ENCODE data around the gene CIPC.

DNA sequence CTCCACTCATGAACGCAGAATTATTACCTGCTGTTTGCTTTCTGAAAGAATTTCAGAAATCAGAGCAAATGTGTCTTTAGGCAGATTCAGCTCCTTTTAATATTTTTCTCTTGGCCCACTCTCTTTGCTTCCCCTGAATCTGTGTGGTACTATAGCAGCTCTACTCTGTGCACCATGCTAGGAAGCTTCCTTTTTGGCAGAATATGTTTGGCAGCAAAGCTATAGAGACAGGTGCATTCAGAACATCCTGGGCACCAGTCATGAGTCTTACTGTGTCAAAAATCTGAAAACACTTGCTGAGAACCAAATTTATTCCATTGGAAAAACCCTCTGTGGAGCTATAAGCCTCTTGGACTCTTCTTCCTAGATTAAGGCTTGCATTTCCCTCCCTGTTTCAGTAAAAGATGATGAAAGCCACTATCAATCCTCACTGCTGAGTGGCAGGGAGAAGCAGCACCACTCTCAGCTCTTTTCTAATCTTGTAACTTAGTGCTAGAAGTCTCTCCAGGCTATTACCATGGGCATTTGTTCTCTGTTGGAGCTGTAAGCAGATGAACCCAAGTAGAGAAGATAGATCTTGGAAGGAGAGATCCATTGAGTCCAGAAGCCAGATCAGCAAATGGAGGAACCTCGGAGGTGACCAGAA lies 18.2 kb downstream of the CIPC start:
- no peak for TF ChIP-seq POLR2A (IDR thresholded peaks at IDR 0.05; ENCODE audit: borderline replicate concordance, extremely low read depth, insufficient read depth, insufficient read length)
- TF ChIP-seq POLR2AphosphoS5 (IDR thresholded peaks at IDR 0.05; ENCODE audit: low read depth, low read length) = no peak
- TF ChIP-seq, protein P1, sequence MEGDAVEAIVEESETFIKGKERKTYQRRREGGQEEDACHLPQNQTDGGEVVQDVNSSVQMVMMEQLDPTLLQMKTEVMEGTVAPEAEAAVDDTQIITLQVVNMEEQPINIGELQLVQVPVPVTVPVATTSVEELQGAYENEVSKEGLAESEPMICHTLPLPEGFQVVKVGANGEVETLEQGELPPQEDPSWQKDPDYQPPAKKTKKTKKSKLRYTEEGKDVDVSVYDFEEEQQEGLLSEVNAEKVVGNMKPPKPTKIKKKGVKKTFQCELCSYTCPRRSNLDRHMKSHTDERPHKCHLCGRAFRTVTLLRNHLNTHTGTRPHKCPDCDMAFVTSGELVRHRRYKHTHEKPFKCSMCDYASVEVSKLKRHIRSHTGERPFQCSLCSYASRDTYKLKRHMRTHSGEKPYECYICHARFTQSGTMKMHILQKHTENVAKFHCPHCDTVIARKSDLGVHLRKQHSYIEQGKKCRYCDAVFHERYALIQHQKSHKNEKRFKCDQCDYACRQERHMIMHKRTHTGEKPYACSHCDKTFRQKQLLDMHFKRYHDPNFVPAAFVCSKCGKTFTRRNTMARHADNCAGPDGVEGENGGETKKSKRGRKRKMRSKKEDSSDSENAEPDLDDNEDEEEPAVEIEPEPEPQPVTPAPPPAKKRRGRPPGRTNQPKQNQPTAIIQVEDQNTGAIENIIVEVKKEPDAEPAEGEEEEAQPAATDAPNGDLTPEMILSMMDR (IDR thresholded peaks at IDR 0.05 in 2 of 3, conservative IDR thresholded peaks at IDR 0.05 in 1 of 3; ENCODE audit: borderline replicate concordance in 1 of 3, insufficient read depth in 1 of 3, low read depth in 2 of 3, low read length in 2 of 3) = no peak
- TF ChIP-seq EZH2phosphoT487 (IDR thresholded peaks at IDR 0.05; ENCODE audit: borderline replicate concordance) = no peak
- TF ChIP-seq SP1 (IDR thresholded peaks at IDR 0.05; ENCODE audit: low read depth) = no peak
- TF ChIP-seq RAD21 (IDR thresholded peaks at IDR 0.05; ENCODE audit: low read depth) = no peak
- no peak for TF ChIP-seq EZH2 (IDR thresholded peaks at IDR 0.05)
- no peak for TF ChIP-seq MAX (IDR thresholded peaks at IDR 0.05)
- TF ChIP-seq ELF1 (IDR thresholded peaks at IDR 0.05; ENCODE audit: borderline replicate concordance, low read depth) = no peak
